K562 (cell line): ENCODE measurements around the gene WDHD1. TPM values are rescaled to one million over a fixed set of nuclear protein-coding genes. Genes with fewer than 3 reads are reported as not detected.

Experiments used
- GABPA ChIP-seq: fragments of 200-800 bp; sonication (Bioruptor generic); conservative IDR thresholded peaks from 2 replicates; pipeline ENCODE4 v1.6.1; 2016; ENCODE audit warnings: low read depth, missing genetic modification characterization, missing compliant biosample characterization
- MYC ChIP-seq, 2 experiments: fragments of 250-450 bp in 1 of 2; sonication (Bioruptor Pico) in 1 of 2; IDR thresholded peaks; 2 replicates each; pipeline versions ENCODE4 v1.5.1 to v1.6.1; 2012 to 2021; ENCODE audit warnings: low read depth in 2 of 2, borderline replicate concordance in 1 of 2, improper control_type of control experiment in 1 of 2, low read length in 1 of 2, mild to moderate bottlenecking in 1 of 2, moderate library complexity in 1 of 2
- REST ChIP-seq, 2 experiments: fragments of 450-650 bp; formaldehyde crosslinking in 1 of 2; IDR thresholded peaks; 2 replicates each; pipeline versions ENCODE4 v1.4.0 to v1.6.1; 2014 to 2020; ENCODE audit warnings: mild to moderate bottlenecking in 2 of 2, borderline replicate concordance in 1 of 2, low read depth in 1 of 2
- USF2 ChIP-seq: sonication (generic); formaldehyde crosslinking; IDR thresholded peaks from 2 replicates; pipeline ENCODE4 v1.5.0; 2020; ENCODE audit warnings: missing genetic modification reagents
- ZFP36 ChIP-seq: fragments of 150-350 bp; IDR thresholded peaks from 2 replicates; pipeline ENCODE4 v1.6.1; 2018; ENCODE audit warnings: low read length, low read depth; ENCODE audit not compliant: partially characterized antibody
- ZKSCAN3 ChIP-seq: fragments of 250-450 bp; sonication (Bioruptor Pico); IDR thresholded peaks from 2 replicates; pipeline ENCODE4 v1.4.0; 2020
- ZNF589 ChIP-seq: fragments of 200-800 bp; sonication (Bioruptor generic); IDR thresholded peaks from 2 replicates; pipeline ENCODE4 v1.6.1; 2016; ENCODE audit warnings: low read depth, missing genetic modification characterization, missing compliant biosample characterization
- ZNF717 ChIP-seq: fragments of 250-450 bp; sonication (Bioruptor Pico); IDR thresholded peaks from 2 replicates; pipeline ENCODE4 v1.5.0; 2021
- ZNF785 ChIP-seq: fragments of 250-450 bp; sonication (Bioruptor Pico); IDR thresholded peaks from 2 replicates; pipeline ENCODE4 v1.4.0; 2020; ENCODE audit warnings: mild to moderate bottlenecking
- polyA plus RNA-seq, 8 experiments: library from polyadenylated mRNA; depleted of rRNA in 4 of 8; stranded (reverse) in 5 of 8; unstranded in 3 of 8; fragments of >200 nt; fragmentation: Nextera tagmentation in 2 of 8; fragmentation: Illumina TruSeq in 1 of 8; extraction: Ambion mirVana in 2 of 8; extraction: Trizol in 1 of 8; gene quantifications; 2 replicates each; pipeline versions ENCODE4 v1.2.1 to v1.2.3, GENCODE V29; 2011 to 2014; ENCODE audit warnings: inconsistent platforms in 1 of 8, missing spikeins in 1 of 8
- total RNA-seq, 7 experiments: library from RNA; depleted of rRNA in 6 of 7; stranded (reverse); fragments of >200 nt in 6 of 7; fragmentation: Illumina TruSeq in 2 of 7; extraction: Trizol in 2 of 7; gene quantifications; 2 replicates each; pipeline versions ENCODE4 v1.2.1 to v1.2.3, GENCODE V29; 2011 to 2021; ENCODE audit warnings: low replicate concordance in 1 of 7
- TF ChIP-seq, protein P1 (sequence below): fragments of 450-650 bp; IDR thresholded peaks from 2 replicates; pipeline ENCODE4 v1.6.1; 2017; ENCODE audit warnings: antibody characterized with exemption, mild to moderate bottlenecking
- TF ChIP-seq, protein P2 (sequence below): fragments of 450-650 bp; conservative IDR thresholded peaks from 2 replicates; pipeline ENCODE4 v1.6.1; 2016; ENCODE audit warnings: missing genetic modification characterization, low read depth, mild to moderate bottlenecking, missing compliant biosample characterization, moderate library complexity

WDHD1 gene
- total and polyA plus RNA-seq, 9 of the 15 experiments (the other 6 are each of a cell fraction or from before 2014, with no cell fraction given) = 11.7 to 39.1 (median 30.0) TPM

DNA sequence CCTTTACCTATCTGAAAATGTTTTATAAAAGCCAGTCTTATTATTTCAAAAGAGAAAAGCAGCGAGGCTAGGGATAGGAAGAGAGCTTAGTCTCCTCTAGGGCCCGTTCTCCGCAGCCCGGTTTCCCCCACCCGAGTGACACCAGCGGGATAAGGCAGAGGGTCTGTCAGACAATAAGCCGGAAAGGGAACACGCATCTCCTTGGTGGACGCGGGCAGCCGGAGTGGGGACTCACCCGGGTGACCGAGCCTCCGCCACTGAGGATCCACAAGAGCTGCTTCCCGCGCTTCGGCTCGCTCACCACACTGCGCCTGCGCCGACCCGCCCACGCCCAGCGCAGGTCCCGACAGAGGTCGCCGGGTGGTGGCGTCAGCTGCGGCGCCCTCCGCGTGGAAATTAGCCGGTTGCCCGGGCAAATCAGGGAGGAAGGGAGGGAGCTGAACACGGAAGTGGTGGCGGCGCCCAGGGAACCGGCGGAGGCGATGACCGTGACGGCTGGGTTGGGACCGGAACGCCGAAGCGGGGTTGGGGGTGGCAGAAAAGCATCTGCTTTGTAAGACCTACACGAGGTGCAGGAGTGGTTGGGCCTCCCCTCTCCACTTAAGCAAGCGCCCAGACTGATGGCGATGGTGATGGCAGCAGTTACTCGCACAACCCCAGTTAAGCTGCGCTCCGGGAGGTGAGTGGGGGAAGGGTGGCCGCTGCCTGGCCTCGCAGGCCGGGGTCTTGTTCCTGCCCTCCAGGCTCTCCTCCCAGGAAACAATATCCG, at the start of gene WDHD1, which contains the start of gene SOCS4 (continued):
- TF ChIP-seq REST (IDR thresholded peaks at IDR 0.05; ENCODE audit: borderline replicate concordance) (no peak), REST (CRISPR knock-in tag; IDR thresholded peaks at IDR 0.05; ENCODE audit: low read depth) (no peak), GABPA (tag) (peak; percentile 81), ZFP36 (no peak), MYC (IDR thresholded peaks at IDR 0.05; ENCODE audit: low read depth, low read length) (peak; percentile 93), MYC (CRISPR knock-in tag; IDR thresholded peaks at IDR 0.05; ENCODE audit: borderline replicate concordance, low read depth) (no peak), ZKSCAN3 (CRISPR knock-in tag) (no peak), ZNF785 (no peak), USF2 (no peak), ZNF589 (CRISPR knock-in tag) (no peak), ZNF717 (CRISPR knock-in tag) (no peak)
- TF ChIP-seq, protein P1, sequence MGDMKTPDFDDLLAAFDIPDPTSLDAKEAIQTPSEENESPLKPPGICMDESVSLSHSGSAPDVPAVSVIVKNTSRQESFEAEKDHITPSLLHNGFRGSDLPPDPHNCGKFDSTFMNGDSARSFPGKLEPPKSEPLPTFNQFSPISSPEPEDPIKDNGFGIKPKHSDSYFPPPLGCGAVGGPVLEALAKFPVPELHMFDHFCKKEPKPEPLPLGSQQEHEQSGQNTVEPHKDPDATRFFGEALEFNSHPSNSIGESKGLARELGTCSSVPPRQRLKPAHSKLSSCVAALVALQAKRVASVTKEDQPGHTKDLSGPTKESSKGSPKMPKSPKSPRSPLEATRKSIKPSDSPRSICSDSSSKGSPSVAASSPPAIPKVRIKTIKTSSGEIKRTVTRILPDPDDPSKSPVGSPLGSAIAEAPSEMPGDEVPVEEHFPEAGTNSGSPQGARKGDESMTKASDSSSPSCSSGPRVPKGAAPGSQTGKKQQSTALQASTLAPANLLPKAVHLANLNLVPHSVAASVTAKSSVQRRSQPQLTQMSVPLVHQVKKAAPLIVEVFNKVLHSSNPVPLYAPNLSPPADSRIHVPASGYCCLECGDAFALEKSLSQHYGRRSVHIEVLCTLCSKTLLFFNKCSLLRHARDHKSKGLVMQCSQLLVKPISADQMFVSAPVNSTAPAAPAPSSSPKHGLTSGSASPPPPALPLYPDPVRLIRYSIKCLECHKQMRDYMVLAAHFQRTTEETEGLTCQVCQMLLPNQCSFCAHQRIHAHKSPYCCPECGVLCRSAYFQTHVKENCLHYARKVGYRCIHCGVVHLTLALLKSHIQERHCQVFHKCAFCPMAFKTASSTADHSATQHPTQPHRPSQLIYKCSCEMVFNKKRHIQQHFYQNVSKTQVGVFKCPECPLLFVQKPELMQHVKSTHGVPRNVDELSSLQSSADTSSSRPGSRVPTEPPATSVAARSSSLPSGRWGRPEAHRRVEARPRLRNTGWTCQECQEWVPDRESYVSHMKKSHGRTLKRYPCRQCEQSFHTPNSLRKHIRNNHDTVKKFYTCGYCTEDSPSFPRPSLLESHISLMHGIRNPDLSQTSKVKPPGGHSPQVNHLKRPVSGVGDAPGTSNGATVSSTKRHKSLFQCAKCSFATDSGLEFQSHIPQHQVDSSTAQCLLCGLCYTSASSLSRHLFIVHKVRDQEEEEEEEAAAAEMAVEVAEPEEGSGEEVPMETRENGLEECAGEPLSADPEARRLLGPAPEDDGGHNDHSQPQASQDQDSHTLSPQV = no peak
- TF ChIP-seq, protein P2, sequence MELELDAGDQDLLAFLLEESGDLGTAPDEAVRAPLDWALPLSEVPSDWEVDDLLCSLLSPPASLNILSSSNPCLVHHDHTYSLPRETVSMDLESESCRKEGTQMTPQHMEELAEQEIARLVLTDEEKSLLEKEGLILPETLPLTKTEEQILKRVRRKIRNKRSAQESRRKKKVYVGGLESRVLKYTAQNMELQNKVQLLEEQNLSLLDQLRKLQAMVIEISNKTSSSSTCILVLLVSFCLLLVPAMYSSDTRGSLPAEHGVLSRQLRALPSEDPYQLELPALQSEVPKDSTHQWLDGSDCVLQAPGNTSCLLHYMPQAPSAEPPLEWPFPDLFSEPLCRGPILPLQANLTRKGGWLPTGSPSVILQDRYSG (tag) = no peak
